GM15510 (cell line): ENCODE results near the gene KCNQ1.

Source experiments
- POLR2A ChIP-seq: IDR thresholded peaks from 3 replicates; pipeline ENCODE4 v1.6.1; 2011; ENCODE audit warnings: borderline replicate concordance; ENCODE audit not compliant: insufficient read length; ENCODE audit errors: extremely low read depth

KCNQ1 gene

DNA sequence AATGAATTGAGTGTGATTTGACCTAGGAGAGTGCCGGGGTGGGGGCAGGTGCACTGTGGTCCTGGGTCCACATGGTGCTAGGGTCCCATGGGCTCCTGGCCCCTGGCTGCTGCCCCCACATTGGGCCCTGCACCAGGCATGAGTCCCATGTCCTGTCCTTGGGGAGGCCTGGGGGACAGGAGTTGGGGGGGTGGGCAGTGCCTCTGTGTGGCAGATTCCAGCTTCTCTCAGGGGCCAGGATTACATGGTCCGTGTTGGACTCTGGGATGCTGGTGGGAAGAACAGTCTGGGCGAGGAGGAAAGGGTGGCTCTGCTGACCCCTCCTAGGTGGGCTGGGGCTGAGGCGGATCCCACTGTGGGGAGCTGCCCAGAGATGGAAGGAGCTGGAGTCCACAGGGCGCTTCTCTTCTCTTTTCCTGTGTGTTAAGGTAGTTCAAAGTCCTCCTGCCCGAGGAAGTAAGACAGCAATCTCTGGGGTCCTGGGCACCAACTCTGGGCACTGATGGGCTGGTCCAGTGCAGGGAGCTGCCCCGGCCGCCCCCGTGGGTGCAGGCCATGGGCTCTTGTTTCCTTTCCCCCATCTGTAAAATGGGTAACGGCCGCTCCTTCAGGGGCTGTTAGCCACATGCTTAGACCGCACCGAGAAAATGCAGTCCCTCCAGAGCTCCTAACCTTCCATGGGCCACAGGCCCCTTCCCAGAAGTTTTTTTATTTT is 19.8 kb downstream of the KCNQ1 start:
- no peak for TF ChIP-seq POLR2A

DNA sequence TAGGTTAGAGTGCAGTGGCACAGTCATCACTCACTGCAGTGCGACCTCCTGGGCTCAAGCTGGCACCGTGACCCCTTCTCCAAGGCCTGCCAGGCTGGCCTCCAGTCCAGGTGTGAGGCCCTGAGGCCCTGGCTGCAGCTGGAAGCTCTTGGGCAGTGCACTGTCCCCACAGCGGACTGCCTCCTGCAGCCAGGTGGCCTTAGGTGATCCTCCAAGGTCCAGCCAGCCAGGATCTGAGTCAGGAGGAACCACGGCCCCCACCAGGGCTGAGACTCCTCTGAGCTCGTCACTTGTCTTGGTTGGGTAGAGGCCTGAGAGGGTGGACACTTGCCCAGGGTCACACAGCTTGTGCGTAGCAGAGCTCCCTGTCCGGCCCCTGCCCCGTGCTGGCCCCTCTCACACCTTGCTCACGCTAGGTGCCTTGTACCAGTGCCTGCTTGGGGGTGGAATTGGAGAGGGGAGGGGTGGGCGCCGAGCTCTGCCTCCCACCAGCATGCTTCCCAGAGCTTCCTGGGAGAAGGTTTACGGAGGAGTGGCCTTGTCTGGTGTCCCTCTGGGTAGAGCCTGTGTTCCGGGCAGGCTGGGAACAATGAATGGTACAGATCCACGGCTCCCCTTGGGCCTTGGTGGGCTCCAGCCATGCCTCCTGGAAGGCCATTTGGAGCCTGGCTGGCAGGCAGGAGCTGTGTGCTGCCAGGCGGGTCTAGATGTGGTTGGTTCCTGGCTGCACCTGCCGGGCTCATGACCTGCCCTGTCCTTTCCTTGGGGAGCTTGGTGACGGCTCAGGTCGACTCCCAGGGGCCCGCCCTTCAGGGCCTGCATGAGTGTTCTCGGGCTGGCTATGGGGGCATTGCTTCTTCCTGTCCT is 20.6 kb downstream of the KCNQ1 start:
- no peak for TF ChIP-seq POLR2A

DNA sequence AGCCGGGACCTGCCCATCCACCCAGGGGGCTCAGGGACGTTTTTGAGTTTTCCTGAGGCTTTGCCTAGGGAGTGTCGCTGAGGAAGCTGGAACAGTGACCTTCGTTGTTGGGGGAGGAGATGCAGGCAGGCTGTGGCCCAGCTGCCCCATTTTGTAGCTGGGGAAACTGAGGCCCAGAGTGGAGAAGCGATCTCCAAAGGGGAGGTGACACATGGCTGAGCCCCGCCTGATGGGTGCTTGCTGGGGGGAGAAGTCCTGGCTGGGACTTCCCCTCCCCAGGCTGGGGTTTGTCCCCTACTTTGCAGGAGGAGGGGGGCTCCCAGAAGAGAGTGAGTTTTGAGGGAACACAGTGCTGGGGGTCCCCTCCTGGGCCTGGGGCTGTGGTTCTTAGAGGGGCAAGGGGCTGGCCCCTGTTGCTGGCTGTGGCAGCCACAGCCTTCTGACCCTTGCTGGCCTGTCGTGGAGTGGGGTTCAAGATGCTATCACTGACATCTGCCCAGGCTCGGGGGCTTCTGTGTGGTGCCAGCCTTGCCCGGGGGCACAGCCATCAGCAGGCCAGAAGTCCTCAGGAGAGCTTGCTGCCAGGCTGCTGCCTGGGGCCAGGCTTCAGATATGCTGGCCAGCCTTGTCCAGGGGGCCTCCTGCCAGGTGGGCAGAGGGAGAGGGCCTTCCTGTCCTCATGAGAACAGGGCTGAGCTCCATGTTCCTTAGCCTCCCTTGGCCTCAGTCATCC is 21.4 kb downstream of the KCNQ1 start:
- no peak for TF ChIP-seq POLR2A

DNA sequence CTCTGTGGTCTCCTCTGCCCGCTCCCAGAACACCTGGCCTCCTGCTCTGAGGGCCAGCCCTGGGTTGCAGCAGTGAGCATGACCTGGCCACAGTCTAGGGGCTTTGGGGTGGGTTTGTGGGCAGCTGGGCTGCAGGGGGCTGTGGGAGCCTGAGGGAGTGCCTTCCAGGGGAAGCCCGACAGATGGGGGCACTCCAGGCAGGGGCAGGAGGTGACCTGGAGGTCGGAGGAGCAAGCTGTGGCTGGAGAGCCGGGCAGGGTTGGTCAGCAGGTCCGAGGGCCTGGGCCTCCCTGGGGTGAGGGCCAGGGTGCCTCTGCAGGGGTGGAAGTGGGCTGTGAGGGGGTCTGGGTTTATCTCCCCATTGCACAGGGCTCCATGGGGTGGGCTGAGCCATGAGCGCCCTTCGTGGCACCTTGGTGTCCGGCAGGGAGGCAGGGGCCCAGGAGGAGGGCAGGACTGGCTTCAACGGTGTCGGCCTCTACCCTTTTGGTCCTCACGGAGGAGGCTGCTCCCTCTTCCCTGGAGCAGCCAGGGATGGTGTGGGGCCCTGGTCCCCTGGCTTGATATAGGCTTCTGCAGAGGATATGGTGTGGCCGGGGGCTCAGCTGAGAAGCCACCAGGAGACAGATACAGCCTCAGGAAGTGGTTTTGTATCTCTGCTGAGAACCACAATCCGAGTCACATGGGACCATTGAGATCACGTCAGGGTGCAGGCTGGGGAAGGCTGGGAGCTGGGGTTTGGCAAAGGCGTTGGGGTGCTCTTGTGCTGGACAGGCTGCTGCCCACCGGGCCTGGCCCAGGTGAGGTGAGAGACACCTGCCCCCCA is 22.3 kb downstream of the KCNQ1 start:
- TF ChIP-seq POLR2A: no peak

DNA sequence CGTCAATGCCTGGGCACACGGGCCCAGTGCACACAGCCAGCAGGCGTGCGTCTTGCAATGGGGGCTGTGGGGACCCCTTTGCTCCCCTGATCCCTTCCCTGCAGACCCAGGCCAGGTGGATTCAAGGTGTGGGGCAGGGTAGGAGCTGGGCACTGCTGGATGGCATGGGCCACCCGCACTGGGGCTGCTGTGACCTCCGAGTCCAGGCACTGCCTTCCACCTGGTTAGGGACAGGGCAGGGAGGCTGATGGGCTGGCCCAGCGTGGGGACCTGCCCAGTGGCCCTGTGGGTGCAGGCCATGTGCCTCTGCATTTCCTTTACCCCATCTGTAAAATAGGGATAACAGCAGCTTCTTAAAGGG is 22.9 kb downstream of the KCNQ1 start:
- TF ChIP-seq POLR2A: no peak

DNA sequence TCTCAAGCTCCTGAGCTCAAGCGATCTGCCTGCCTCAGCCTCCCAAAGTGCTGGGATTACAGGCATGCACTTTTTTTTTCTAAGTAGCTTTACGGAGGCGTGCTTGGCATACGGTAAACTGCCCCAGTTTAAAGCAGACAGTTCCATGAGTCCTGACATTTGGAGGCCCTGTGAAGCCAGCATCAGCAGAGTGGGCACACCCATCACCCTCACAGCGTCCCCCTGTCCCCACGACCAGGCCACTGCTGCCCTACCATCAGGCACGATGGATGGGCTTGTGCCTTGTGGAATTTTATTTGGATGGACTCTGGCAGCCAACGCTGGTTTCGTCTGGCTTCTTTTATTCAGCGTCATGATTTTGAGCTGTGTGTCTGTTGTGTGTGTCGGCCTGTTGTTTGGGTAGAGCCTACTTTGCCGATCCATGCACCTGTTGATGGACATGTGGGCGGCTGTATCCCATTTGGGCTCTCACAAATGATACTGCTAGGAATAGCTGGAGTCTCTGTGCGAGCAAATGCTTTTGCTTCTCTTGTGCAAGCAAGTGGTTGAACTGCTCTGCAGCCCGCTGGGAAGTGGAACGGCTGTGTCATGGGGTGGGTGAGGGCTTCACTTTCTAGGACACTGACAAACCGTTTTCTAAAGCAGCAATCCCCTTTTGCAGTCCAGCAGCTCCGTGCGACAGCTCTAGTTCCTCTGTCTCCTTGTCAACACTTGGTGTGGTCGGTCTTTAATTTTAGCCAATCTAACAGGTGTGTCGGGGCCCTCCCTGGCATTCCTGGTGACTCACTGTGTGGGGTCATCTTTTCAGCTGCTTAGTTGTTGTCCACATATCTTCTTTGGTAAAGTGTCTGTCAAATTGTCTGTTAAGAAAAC is 23.8 kb downstream of the KCNQ1 start:
- no peak for TF ChIP-seq POLR2A

DNA sequence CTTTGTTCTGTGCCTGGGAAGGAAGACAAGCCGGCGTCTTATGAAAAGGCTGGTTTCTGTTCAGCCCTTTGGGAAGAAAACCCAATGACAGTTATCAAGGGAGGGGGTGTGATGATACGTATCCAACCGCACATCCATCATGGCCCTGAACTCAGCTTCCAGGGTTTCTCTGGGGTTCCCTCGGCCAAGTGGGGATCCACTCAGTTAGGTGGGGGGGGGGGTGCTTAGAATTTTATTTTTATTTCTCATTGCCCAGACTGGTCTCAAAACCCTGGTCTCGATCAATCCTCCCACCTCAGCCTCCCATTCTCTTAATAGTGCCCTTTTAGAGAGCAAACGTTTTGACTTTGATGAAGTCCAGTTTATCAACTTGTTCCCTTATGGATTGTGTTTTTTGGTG is 25.7 kb downstream of the KCNQ1 start:
- no peak for TF ChIP-seq POLR2A

DNA sequence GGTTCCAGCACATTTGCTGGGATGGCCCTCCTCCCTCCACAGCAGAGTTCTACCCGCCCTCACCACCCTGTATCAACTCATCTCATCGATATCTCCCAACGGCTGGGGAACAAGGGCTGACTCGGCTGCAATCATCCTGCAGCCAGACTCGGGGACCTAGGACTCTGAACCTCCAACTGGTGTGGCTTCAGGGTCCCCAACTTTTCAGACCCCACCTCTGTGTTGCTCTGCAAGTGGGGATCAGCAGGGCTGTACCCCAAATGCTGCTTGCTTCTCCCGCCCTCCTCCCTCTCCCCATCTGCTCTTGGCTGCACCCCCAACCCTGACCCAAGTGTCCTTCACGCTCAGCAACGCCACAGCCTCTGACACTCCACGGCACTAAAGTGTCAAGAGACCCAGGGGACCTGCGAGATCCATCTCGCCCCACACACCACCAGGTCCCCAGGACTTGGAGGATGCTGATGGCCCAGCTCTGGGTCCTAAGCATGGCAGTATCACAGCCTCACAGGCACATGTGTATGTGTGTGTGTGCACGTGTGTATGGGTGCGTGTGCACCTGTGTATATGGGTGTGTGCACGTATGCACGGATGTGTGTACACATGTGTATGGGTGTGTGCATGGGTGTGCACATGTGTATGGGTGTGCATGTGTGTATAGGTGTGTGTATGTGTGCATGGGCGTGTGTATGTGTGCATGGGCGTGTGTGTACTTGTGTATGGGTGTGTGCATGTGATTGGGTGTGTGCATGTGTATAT is 26.4 kb downstream of the KCNQ1 start:
- TF ChIP-seq POLR2A: no peak

DNA sequence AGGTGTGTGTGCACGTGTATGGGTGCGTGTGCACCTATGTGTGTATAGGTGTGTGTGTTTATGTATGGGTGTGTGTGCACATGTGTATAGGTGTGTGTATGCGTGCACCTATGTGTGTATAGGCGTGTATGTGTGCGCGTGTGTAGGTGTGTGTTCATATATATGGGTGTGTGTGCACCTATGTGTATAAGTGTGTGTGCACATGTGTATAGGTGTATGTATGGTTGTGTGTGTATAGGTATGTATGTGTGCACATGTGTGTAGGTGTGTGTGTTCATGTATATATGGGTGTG is 26.9 kb downstream of the KCNQ1 start:
- TF ChIP-seq POLR2A: no peak

DNA sequence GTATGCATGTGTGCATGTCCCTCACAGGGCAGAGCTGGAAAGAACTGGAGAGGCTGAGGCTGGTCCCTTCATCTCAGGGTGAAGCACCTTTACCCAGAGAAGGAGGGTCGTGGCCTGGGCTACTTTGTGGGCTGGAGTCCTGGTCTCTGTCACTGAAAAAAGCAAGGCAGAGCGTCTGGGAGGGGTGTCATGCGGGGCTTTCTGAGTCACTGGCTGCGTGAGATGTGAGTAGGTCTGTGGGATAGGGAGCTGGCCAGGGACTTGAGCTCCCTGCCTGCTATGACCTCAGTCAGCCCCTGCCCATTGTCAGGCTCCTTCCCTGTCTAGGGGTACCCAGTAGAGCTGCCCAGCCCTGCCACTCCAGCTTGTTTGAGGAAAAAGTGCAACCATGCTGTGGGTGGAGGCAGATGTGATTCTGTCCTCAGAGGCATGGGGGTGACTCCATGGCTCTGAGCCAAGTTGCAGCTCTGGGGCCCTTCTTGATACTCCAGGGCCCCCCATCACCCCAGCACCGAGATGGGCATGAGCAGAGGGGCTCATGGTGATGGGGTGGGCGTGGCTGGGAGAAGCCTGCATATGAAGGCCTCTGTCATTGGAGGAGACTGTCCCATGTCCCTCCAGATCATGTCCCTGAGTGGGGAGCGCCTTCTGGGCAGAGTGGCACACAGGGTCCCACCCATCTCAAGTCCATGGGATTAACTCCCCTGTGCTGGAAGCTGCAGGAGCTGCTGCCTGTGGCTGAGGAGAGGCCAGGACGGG is 27.8 kb downstream of the KCNQ1 start:
- TF ChIP-seq POLR2A: no peak

DNA sequence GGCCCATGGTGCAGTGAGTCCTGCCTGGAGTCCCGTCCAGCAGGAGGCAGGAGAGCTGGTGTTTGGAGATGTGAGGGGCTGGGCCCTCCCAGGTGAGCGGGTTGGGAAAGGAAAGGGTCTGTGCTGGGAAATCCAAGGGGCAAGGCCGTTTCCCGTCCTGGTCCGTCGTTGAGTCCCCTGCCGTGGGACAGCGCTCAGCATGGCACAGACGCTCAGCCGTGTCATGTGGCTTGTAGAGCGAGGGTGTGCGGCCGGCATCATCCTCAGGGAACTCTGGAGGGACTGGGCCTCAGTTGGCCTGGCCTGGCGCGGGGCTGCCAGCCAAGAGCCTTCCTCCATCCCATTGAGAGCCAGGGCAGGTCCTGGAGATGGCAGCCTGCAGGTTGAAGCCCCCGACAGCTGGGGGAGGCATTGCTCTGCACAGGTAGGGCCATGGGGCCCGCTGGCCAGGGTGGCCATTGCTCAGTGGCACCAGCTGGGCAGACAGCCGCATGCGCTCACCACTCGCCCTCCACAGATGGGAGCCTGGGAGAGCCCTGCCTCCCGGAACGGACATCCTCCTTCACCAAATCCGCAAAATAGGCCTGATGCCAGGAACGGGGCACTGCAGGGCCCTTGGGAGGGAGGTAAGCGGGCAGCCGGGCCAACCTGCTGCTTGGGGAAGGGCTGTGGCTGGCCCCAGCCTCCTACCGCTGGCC is 28.7 kb downstream of the KCNQ1 start:
- TF ChIP-seq POLR2A: no peak
